HG03432 (cell line): ENCODE data around the gene GALNT9.

Source experiments
- ATAC-seq: cut with Tn5 transposase; IDR thresholded peaks from one replicate; pipeline ENCODE4 v1.9.1; 2021; ENCODE audit warnings: mild to moderate bottlenecking, moderate library complexity; ENCODE audit not compliant: unreplicated experiment

GALNT9 gene

GRCh38 chr12:132174015-132174838 lies 155.2 kb downstream of the GALNT9 start:
- ATAC-seq = no peak

- no peak for ATAC-seq
Observed at GRCh38 chr12:132173135-132174014, 156.0 kb downstream of the GALNT9 start.

- no peak for ATAC-seq
Observed at GRCh38 chr12:132172619-132173018, 156.8 kb downstream of the GALNT9 start.

- ATAC-seq = no peak
Observed at GRCh38 chr12:132171968-132172521, 157.3 kb downstream of the GALNT9 start.

GRCh38 chr12:132171293-132171967 lies 158.0 kb downstream of the GALNT9 start:
- no peak for ATAC-seq

GRCh38 chr12:132170637-132171292 lies 158.6 kb downstream of the GALNT9 start:
- ATAC-seq = no peak

- ATAC-seq = no peak
Observed at GRCh38 chr12:132170094-132170636, 159.2 kb downstream of the GALNT9 start.

- ATAC-seq = no peak
Observed at GRCh38 chr12:132169376-132169775, 160.0 kb downstream of the GALNT9 start.

- ATAC-seq = no peak
Observed at GRCh38 chr12:132168311-132169031, 160.9 kb downstream of the GALNT9 start.

GRCh38 chr12:132167611-132168310 lies 161.6 kb downstream of the GALNT9 start:
- ATAC-seq = no peak

GRCh38 chr12:132166801-132167591 lies 162.4 kb downstream of the GALNT9 start:
- no peak for ATAC-seq

GRCh38 chr12:132166093-132166492 lies 163.3 kb downstream of the GALNT9 start:
- ATAC-seq = no peak

- no peak for ATAC-seq
Observed at GRCh38 chr12:132165584-132165983, 163.8 kb downstream of the GALNT9 start.

GRCh38 chr12:132164426-132164825 lies 165.0 kb downstream of the GALNT9 start:
- no peak for ATAC-seq

GRCh38 chr12:132163911-132164288 lies 165.5 kb downstream of the GALNT9 start:
- no peak for ATAC-seq

GRCh38 chr12:132163041-132163910 lies 166.1 kb downstream of the GALNT9 start:
- no peak for ATAC-seq

GRCh38 chr12:132162508-132163031 lies 166.8 kb downstream of the GALNT9 start:
- ATAC-seq = no peak
